Measurements from ENCODE around the gene CACNB2. TPM values are rescaled to one million over a fixed set of nuclear protein-coding genes. Genes with fewer than 3 reads are reported as not detected.

CACNB2 gene
- total RNA-seq, 1 experiment from 2014 or later: 3.2 TPM

- ChIA-PET POLR2A (no interaction called here), CTCF (no interaction called here)
- H3K4me1 Mint-ChIP-seq: no peaks in the 10 kb centered on the region
- no peaks in the 10 kb centered on the region for H3K9me3 Mint-ChIP-seq
- DNase-seq (ENCODE audit: low spot score): no peak
- ATAC-seq: no peak
- no peaks in the 10 kb centered on the region for H3K27me3 Mint-ChIP-seq (ENCODE audit: low read depth)
- H3K27ac Mint-ChIP-seq: no peak overlapping the region
- TF ChIP-seq FOXK1 (CRISPR knock-in tag; IDR thresholded peaks at IDR 0.05) (no peak), HMGA2 (CRISPR knock-in tag; IDR thresholded peaks at IDR 0.05) (no peak), ZNF317 (CRISPR knock-in tag; IDR thresholded peaks at IDR 0.05; ENCODE audit: borderline replicate concordance, low read depth) (no peak), ZNF121 (CRISPR knock-in tag; IDR thresholded peaks at IDR 0.05) (no peak)
- TF ChIP-seq, protein P1, sequence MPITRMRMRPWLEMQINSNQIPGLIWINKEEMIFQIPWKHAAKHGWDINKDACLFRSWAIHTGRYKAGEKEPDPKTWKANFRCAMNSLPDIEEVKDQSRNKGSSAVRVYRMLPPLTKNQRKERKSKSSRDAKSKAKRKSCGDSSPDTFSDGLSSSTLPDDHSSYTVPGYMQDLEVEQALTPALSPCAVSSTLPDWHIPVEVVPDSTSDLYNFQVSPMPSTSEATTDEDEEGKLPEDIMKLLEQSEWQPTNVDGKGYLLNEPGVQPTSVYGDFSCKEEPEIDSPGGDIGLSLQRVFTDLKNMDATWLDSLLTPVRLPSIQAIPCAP (CRISPR knock-in tag; IDR thresholded peaks at IDR 0.05): no peak
- H3K4me3 Mint-ChIP-seq: no peak overlapping the region
- H3K36me3 Mint-ChIP-seq: no peaks in the 10 kb centered on the region
These were observed 225.0 kb downstream of the CACNB2 start for GRCh38 chr10:18364987-18365775.

GRCh38 chr10:18367840-18368239 is 227.6 kb downstream of the CACNB2 start:
- CTCF ChIA-PET: no interaction called here
- DNase-seq (ENCODE audit: low spot score) (no peak), ATAC-seq (no peak)
- POLR2A ChIA-PET: no interaction called here
- H3K36me3 Mint-ChIP-seq: no peaks in the 10 kb centered on the region
- H3K4me3 Mint-ChIP-seq: no peak overlapping the region
- H3K9me3 Mint-ChIP-seq: no peaks in the 10 kb centered on the region
- no peaks in the 10 kb centered on the region for H3K4me1 Mint-ChIP-seq
- no peaks in the 10 kb centered on the region for H3K27me3 Mint-ChIP-seq (ENCODE audit: low read depth)
- no peak overlapping the region for H3K27ac Mint-ChIP-seq
- TF ChIP-seq ZNF232 (CRISPR knock-in tag; IDR thresholded peaks at IDR 0.05) (no peak), PRRX2 (CRISPR knock-in tag; IDR thresholded peaks at IDR 0.05) (no peak), FOXK1 (CRISPR knock-in tag; IDR thresholded peaks at IDR 0.05) (no peak), ZNF671 (CRISPR knock-in tag; IDR thresholded peaks at IDR 0.05) (no peak), ZNF138 (CRISPR knock-in tag; conservative IDR thresholded peaks at IDR 0.05) (no peak), TEAD4 (CRISPR knock-in tag; IDR thresholded peaks at IDR 0.05) (no peak), ZNF317 (CRISPR knock-in tag; IDR thresholded peaks at IDR 0.05; ENCODE audit: borderline replicate concordance, low read depth) (no peak), ZNF263 (CRISPR knock-in tag; IDR thresholded peaks at IDR 0.05; ENCODE audit: low read depth) (no peak), ZNF121 (CRISPR knock-in tag; IDR thresholded peaks at IDR 0.05) (no peak), ZBTB21 (CRISPR knock-in tag; IDR thresholded peaks at IDR 0.05; ENCODE audit: borderline replicate concordance) (no peak), RELA (CRISPR knock-in tag; IDR thresholded peaks at IDR 0.05; ENCODE audit: borderline replicate concordance) (no peak), EMX1 (CRISPR knock-in tag; IDR thresholded peaks at IDR 0.05) (no peak), ZSCAN18 (CRISPR knock-in tag; IDR thresholded peaks at IDR 0.05) (no peak)
- TF ChIP-seq, protein P2, sequence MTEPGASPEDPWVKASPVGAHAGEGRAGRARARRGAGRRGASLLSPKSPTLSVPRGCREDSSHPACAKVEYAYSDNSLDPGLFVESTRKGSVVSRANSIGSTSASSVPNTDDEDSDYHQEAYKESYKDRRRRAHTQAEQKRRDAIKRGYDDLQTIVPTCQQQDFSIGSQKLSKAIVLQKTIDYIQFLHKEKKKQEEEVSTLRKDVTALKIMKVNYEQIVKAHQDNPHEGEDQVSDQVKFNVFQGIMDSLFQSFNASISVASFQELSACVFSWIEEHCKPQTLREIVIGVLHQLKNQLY (CRISPR knock-in tag; IDR thresholded peaks at IDR 0.05): no peak
- TF ChIP-seq, protein P3, sequence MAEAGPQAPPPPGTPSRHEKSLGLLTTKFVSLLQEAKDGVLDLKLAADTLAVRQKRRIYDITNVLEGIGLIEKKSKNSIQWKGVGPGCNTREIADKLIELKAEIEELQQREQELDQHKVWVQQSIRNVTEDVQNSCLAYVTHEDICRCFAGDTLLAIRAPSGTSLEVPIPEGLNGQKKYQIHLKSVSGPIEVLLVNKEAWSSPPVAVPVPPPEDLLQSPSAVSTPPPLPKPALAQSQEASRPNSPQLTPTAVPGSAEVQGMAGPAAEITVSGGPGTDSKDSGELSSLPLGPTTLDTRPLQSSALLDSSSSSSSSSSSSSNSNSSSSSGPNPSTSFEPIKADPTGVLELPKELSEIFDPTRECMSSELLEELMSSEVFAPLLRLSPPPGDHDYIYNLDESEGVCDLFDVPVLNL (CRISPR knock-in tag; IDR thresholded peaks at IDR 0.05; ENCODE audit: borderline replicate concordance, low read depth): no peak

- POLR2A ChIA-PET: no interaction called here
- Mint-ChIP-seq H3K4me1 (no peaks in the 10 kb centered on the region), H3K9me3 (no peaks in the 10 kb centered on the region), H3K27me3 (ENCODE audit: low read depth) (no peaks in the 10 kb centered on the region), H3K4me3 (no peak overlapping the region), H3K27ac (no peak overlapping the region), H3K36me3 (no peaks in the 10 kb centered on the region)
- DNase-seq (ENCODE audit: low spot score) (no peak), ATAC-seq (no peak)
- CTCF ChIA-PET: no interaction called here
- no peak for TF ChIP-seq ZNF121 (CRISPR knock-in tag; IDR thresholded peaks at IDR 0.05)
- no peak for TF ChIP-seq TEAD4 (CRISPR knock-in tag; IDR thresholded peaks at IDR 0.05)
- TF ChIP-seq HMGA2 (CRISPR knock-in tag; IDR thresholded peaks at IDR 0.05): no peak
- TF ChIP-seq ZBTB21 (CRISPR knock-in tag; IDR thresholded peaks at IDR 0.05; ENCODE audit: borderline replicate concordance): no peak
- TF ChIP-seq, protein P4, sequence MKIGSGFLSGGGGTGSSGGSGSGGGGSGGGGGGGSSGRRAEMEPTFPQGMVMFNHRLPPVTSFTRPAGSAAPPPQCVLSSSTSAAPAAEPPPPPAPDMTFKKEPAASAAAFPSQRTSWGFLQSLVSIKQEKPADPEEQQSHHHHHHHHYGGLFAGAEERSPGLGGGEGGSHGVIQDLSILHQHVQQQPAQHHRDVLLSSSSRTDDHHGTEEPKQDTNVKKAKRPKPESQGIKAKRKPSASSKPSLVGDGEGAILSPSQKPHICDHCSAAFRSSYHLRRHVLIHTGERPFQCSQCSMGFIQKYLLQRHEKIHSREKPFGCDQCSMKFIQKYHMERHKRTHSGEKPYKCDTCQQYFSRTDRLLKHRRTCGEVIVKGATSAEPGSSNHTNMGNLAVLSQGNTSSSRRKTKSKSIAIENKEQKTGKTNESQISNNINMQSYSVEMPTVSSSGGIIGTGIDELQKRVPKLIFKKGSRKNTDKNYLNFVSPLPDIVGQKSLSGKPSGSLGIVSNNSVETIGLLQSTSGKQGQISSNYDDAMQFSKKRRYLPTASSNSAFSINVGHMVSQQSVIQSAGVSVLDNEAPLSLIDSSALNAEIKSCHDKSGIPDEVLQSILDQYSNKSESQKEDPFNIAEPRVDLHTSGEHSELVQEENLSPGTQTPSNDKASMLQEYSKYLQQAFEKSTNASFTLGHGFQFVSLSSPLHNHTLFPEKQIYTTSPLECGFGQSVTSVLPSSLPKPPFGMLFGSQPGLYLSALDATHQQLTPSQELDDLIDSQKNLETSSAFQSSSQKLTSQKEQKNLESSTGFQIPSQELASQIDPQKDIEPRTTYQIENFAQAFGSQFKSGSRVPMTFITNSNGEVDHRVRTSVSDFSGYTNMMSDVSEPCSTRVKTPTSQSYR (CRISPR knock-in tag; IDR thresholded peaks at IDR 0.05): no peak
- TF ChIP-seq PRRX2 (CRISPR knock-in tag; IDR thresholded peaks at IDR 0.05): no peak
- TF ChIP-seq, protein P5, sequence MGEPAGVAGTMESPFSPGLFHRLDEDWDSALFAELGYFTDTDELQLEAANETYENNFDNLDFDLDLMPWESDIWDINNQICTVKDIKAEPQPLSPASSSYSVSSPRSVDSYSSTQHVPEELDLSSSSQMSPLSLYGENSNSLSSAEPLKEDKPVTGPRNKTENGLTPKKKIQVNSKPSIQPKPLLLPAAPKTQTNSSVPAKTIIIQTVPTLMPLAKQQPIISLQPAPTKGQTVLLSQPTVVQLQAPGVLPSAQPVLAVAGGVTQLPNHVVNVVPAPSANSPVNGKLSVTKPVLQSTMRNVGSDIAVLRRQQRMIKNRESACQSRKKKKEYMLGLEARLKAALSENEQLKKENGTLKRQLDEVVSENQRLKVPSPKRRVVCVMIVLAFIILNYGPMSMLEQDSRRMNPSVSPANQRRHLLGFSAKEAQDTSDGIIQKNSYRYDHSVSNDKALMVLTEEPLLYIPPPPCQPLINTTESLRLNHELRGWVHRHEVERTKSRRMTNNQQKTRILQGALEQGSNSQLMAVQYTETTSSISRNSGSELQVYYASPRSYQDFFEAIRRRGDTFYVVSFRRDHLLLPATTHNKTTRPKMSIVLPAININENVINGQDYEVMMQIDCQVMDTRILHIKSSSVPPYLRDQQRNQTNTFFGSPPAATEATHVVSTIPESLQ (CRISPR knock-in tag; IDR thresholded peaks at IDR 0.05): no peak
- TF ChIP-seq, protein P6, sequence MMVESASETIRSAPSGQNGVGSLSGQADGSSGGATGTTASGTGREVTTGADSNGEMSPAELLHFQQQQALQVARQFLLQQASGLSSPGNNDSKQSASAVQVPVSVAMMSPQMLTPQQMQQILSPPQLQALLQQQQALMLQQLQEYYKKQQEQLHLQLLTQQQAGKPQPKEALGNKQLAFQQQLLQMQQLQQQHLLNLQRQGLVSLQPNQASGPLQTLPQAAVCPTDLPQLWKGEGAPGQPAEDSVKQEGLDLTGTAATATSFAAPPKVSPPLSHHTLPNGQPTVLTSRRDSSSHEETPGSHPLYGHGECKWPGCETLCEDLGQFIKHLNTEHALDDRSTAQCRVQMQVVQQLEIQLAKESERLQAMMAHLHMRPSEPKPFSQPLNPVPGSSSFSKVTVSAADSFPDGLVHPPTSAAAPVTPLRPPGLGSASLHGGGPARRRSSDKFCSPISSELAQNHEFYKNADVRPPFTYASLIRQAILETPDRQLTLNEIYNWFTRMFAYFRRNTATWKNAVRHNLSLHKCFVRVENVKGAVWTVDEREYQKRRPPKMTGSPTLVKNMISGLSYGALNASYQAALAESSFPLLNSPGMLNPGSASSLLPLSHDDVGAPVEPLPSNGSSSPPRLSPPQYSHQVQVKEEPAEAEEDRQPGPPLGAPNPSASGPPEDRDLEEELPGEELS (CRISPR knock-in tag; IDR thresholded peaks at IDR 0.05): no peak
These were observed 228.0 kb downstream of the CACNB2 start for GRCh38 chr10:18368273-18368672.
